ENCODE data around the gene HOOK2. TPM values are rescaled to one million over a fixed set of nuclear protein-coding genes. Genes with fewer than 3 reads are reported as not detected.
"Not testable (repeated sequence)": the region's sequence is repeated elsewhere in the genome, so short reads cannot be mapped to it uniquely, and the experiment has no call there.

The HOOK2 gene
- polyA plus RNA-seq, 1 donor from 2014 or later = 28.4 TPM

DNA sequence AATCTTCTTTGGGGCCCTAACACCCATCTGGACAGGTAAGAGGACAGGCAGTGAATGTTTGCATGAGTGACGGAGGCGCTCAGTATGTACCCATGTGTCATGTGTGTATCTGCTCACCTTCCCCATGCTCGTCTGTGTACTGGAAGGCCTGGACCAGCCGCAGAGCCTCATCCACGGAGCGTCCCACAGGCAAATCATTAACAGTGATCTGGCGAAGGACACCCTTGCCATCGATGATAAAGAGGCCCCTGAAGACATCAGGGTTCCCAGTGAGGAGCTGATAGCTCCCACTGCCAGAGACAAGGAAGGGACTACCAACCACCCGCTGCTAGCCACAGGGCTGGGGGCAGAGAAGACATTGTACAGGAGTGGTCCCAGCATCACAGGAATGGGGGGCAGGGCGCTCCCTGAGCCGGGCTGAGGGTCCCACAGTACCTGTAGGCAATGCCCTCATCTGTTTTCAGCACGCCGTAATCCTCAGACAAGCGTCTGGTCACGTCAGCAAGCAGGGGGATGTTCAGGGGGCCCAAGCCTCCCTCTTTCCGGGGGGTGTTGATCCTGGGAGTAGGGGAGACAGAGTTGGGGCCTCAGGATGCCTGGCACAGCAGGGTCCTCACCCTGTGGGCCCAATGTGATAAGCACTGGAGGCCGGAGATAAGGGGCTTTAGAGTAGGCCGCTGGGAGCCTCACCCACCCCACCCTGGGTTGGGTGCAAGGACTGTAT is 24.6 kb upstream of the HOOK2 start:
- H4K20me1 ChIP-seq (ENCODE audit: insufficient read depth) = no peaks in the 10 kb centered on the region
- H3K9me2 ChIP-seq (ENCODE audit: insufficient read depth, low read length) = no peaks in the 10 kb centered on the region
- H3K4me3 ChIP-seq (ENCODE audit: low read length) = peak overlapping the region; percentile 95
- no peaks in the 10 kb centered on the region for H3K36me3 ChIP-seq (ENCODE audit: insufficient read depth, low read length)
- peak overlapping the region; percentile 97 for H3K9ac ChIP-seq (ENCODE audit: low read length)
- H2AFZ ChIP-seq (ENCODE audit: low read depth, low read length) = no peak overlapping the region
- no peaks in the 10 kb centered on the region for H3F3A ChIP-seq (ENCODE audit: insufficient read depth, low read length, poor library complexity, severe bottlenecking)
- peak overlapping the region; percentile 85 for H3K27ac ChIP-seq (ENCODE audit: low read length)
- peaks cover 19% of the 10 kb centered on the region for H3K79me2 ChIP-seq (replicated peaks; ENCODE audit: insufficient read depth, low read length)
- no peak for TF ChIP-seq POLR2AphosphoS5 (IDR thresholded peaks at IDR 0.05)
- TF ChIP-seq EZH2 (IDR thresholded peaks at IDR 0.05; ENCODE audit: borderline replicate concordance, insufficient read depth, low read length, poor library complexity, severe bottlenecking) = no peak
- TF ChIP-seq SMC3 (conservative IDR thresholded peaks at IDR 0.05; ENCODE audit: poor library complexity) = no peak
- TF ChIP-seq RAD21 (conservative IDR thresholded peaks at IDR 0.05) = no peak
- TF ChIP-seq TAF1 (IDR thresholded peaks at IDR 0.05; ENCODE audit: low read depth) = no peak
- TF ChIP-seq EP300 (conservative IDR thresholded peaks at IDR 0.05; ENCODE audit: poor library complexity, severe bottlenecking) = no peak
- H3K4me2 ChIP-seq (ENCODE audit: low read length) = peak overlapping the region; percentile 93
- H3K9me3 ChIP-seq (ENCODE audit: low read length) = no peaks in the 10 kb centered on the region
- H3K27me3 ChIP-seq (ENCODE audit: insufficient read depth, low read depth, low read length) = no peaks in the 10 kb centered on the region

DNA sequence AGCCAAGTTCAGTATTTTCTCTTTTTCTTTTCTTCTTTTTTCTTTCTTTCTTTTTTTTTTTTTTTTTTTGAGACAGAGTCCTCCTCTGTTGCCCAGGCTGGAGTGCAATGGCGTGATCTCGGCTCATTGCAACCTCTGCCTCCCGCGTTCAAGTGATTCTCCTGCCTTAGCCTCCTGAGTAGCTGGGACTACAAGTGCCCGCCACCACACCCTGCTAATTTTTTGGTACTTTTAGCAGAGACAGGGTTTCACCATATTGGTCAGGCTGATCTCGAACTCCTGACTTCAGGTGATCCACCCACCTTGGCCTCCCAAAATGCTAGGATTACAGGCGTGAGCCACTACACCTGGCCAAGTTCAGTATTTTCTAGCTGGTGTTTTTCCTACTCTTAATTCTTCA is 22.3 kb upstream of the HOOK2 start:
- H3K4me3 ChIP-seq (ENCODE audit: low read length); H3K9ac ChIP-seq (ENCODE audit: low read length); H3K9me3 ChIP-seq (ENCODE audit: low read length); H3K27me3 ChIP-seq (ENCODE audit: insufficient read depth, low read depth, low read length); H4K20me1 ChIP-seq (ENCODE audit: insufficient read depth); H3K36me3 ChIP-seq (ENCODE audit: insufficient read depth, low read length); H3K4me2 ChIP-seq (ENCODE audit: low read length); H3F3A ChIP-seq (ENCODE audit: insufficient read depth, low read length, poor library complexity, severe bottlenecking); H3K9me2 ChIP-seq (ENCODE audit: insufficient read depth, low read length); H3K27ac ChIP-seq (ENCODE audit: low read length); H2AFZ ChIP-seq (ENCODE audit: low read depth, low read length): not testable (repeated sequence)
- H3K79me2 ChIP-seq (replicated peaks; ENCODE audit: insufficient read depth, low read length) = peaks cover 19% of the 10 kb centered on the region

GRCh38 chr19:12797141-12797587 is 21.8 kb upstream of the HOOK2 start:
- Histone ChIP-seq H3K9me2 (ENCODE audit: insufficient read depth, low read length) (no peaks in the 10 kb centered on the region), H4K20me1 (ENCODE audit: insufficient read depth) (no peaks in the 10 kb centered on the region), H2AFZ (ENCODE audit: low read depth, low read length) (no peak overlapping the region), H3F3A (ENCODE audit: insufficient read depth, low read length, poor library complexity, severe bottlenecking) (no peaks in the 10 kb centered on the region), H3K36me3 (ENCODE audit: insufficient read depth, low read length) (no peaks in the 10 kb centered on the region), H3K27me3 (ENCODE audit: insufficient read depth, low read depth, low read length) (peaks cover 11% of the 10 kb centered on the region), H3K9ac (ENCODE audit: low read length) (no peak overlapping the region), H3K27ac (ENCODE audit: low read length) (no peak overlapping the region), H3K9me3 (ENCODE audit: low read length) (no peaks in the 10 kb centered on the region), H3K79me2 (replicated peaks; ENCODE audit: insufficient read depth, low read length) (peaks cover 19% of the 10 kb centered on the region), H3K4me3 (ENCODE audit: low read length) (no peak overlapping the region), H3K4me2 (ENCODE audit: low read length) (no peak overlapping the region)
- TF ChIP-seq TAF1 (IDR thresholded peaks at IDR 0.05; ENCODE audit: low read depth) (no peak), CTCF (IDR thresholded peaks at IDR 0.05; ENCODE audit: poor library complexity, severe bottlenecking) (no peak), POLR2AphosphoS5 (IDR thresholded peaks at IDR 0.05) (no peak)

All from neural cell (in vitro differentiated cells).